WTC11 (cell line): ENCODE data around the gene PHLPP2. TPM values are rescaled to one million over a fixed set of nuclear protein-coding genes. Genes with fewer than 3 reads are reported as not detected.
A peak's percentile ranks its signal among the peaks of the same experiment; 100 is the strongest.
"Not testable (repeated sequence)": the region's sequence is repeated elsewhere in the genome, so short reads cannot be mapped to it uniquely, and the experiment has no call there.

Experiments used
- ATAC-seq: fragments of 200-7000 bp; cut with Tn5 transposase; 2 replicates; pipeline ENCODE4 v1.10.0; 2021; ENCODE audit warnings: mild to moderate bottlenecking, moderate library complexity
- CTCF ChIA-PET: fragments of 300-600 bp; sonication (Branson Sonifier 250); formaldehyde crosslinking; loops from one replicate; lab custom pipeline; 2021; ENCODE audit warnings: antibody characterized with exemption; lab: Charles Lee
- POLR2A ChIA-PET: fragments of 350-600 bp; sonication (Branson Sonifier 250); formaldehyde crosslinking; loops from one replicate; lab custom pipeline; 2021; ENCODE audit warnings: antibody characterized with exemption; lab: Charles Lee
- DNase-seq: peaks from one replicate; pipeline ENCODE4 v3.0.0; 2021; ENCODE audit warnings: low spot score
- H3K27ac Mint-ChIP-seq: 2 replicates; pipeline ENCODE4 v1.8.0; 2021; ENCODE audit warnings: mixed read lengths
- H3K27me3 Mint-ChIP-seq: 2 replicates; pipeline ENCODE4 v1.8.0; 2021; ENCODE audit warnings: low read depth, mild to moderate bottlenecking, moderate library complexity, mixed read lengths
- H3K36me3 Mint-ChIP-seq: 2 replicates; pipeline ENCODE4 v1.8.0; 2021; ENCODE audit warnings: mixed read lengths
- H3K4me1 Mint-ChIP-seq: 2 replicates; pipeline ENCODE4 v1.8.0; 2022; ENCODE audit warnings: mixed read lengths
- H3K4me3 Mint-ChIP-seq: 2 replicates; pipeline ENCODE4 v1.8.0; 2021; ENCODE audit warnings: mild to moderate bottlenecking, moderate library complexity, mixed read lengths
- H3K9me3 Mint-ChIP-seq: 2 replicates; pipeline ENCODE4 v1.8.0; 2021; ENCODE audit warnings: mixed read lengths
- ATF1 ChIP-seq: sonication (generic); formaldehyde crosslinking; IDR thresholded peaks from 2 replicates; pipeline ENCODE4 v1.8.1; 2023; ENCODE audit warnings: mild to moderate bottlenecking, moderate library complexity, missing genetic modification reagents
- CBFB ChIP-seq: sonication (generic); formaldehyde crosslinking; IDR thresholded peaks from 2 replicates; pipeline ENCODE4 v1.8.1; 2022; ENCODE audit warnings: mild to moderate bottlenecking, low read depth, missing genetic modification reagents
- EMX1 ChIP-seq: fragments of 250-450 bp; sonication (Bioruptor Pico); IDR thresholded peaks from 2 replicates; pipeline ENCODE4 v1.8.0; 2021; ENCODE audit warnings: mild to moderate bottlenecking
- FOXK1 ChIP-seq: sonication (generic); formaldehyde crosslinking; IDR thresholded peaks from 2 replicates; pipeline ENCODE4 v1.8.0; 2022; ENCODE audit warnings: mild to moderate bottlenecking, moderate library complexity, missing genetic modification reagents
- GABPB1 ChIP-seq: sonication (generic); formaldehyde crosslinking; IDR thresholded peaks from 2 replicates; pipeline ENCODE4 v1.8.1; 2023; ENCODE audit warnings: mild to moderate bottlenecking, missing genetic modification reagents
- IRF2 ChIP-seq: sonication (generic); formaldehyde crosslinking; IDR thresholded peaks from 2 replicates; pipeline ENCODE4 v1.8.0; 2022; ENCODE audit warnings: low read depth, missing genetic modification reagents, borderline replicate concordance
- KAT7 ChIP-seq: sonication (generic); formaldehyde crosslinking; IDR thresholded peaks from 2 replicates; pipeline ENCODE4 v1.8.1; 2023; ENCODE audit warnings: missing genetic modification reagents, mild to moderate bottlenecking, borderline replicate concordance
- MXD4 ChIP-seq: fragments of 250-450 bp; sonication (Bioruptor Pico); IDR thresholded peaks from 2 replicates; pipeline ENCODE4 v1.8.0; 2021; ENCODE audit warnings: mild to moderate bottlenecking, moderate library complexity, borderline replicate concordance
- OVOL2 ChIP-seq: fragments of 250-450 bp; sonication (Bioruptor Pico); IDR thresholded peaks from 2 replicates; pipeline ENCODE4 v1.9.0; 2021; ENCODE audit warnings: mild to moderate bottlenecking, borderline replicate concordance
- SMAD3 ChIP-seq: sonication (generic); formaldehyde crosslinking; IDR thresholded peaks from 2 replicates; pipeline ENCODE4 v1.8.0; 2022; ENCODE audit warnings: missing genetic modification reagents, mild to moderate bottlenecking, borderline replicate concordance
- TEAD4 ChIP-seq: sonication (generic); formaldehyde crosslinking; IDR thresholded peaks from 2 replicates; pipeline ENCODE4 v1.8.0; 2022; ENCODE audit warnings: mild to moderate bottlenecking, missing genetic modification reagents
- ZBTB21 ChIP-seq: sonication (generic); formaldehyde crosslinking; IDR thresholded peaks from 2 replicates; pipeline ENCODE4 v1.8.1; 2023; ENCODE audit warnings: mild to moderate bottlenecking, missing genetic modification reagents, borderline replicate concordance
- ZNF396 ChIP-seq: fragments of 250-450 bp; sonication (Bioruptor Pico); IDR thresholded peaks from 2 replicates; pipeline ENCODE4 v1.8.0; 2021; ENCODE audit warnings: mild to moderate bottlenecking, moderate library complexity, borderline replicate concordance
- total RNA-seq: library from RNA; stranded (reverse); gene quantifications from 3 replicates; pipeline ENCODE4 v1.2.3, GENCODE V29; 2021
- TF ChIP-seq, protein P1 (sequence below): sonication (generic); formaldehyde crosslinking; IDR thresholded peaks from 2 replicates; pipeline ENCODE4 v1.8.0; 2023; ENCODE audit warnings: mild to moderate bottlenecking, missing genetic modification reagents
- TF ChIP-seq, protein P2 (sequence below): fragments of 250-450 bp; sonication (Bioruptor Pico); IDR thresholded peaks from 2 replicates; pipeline ENCODE4 v1.8.0; 2021; ENCODE audit warnings: mild to moderate bottlenecking
- TF ChIP-seq, protein P3 (sequence below): sonication (generic); formaldehyde crosslinking; IDR thresholded peaks from 2 replicates; pipeline ENCODE4 v1.8.0; 2022; ENCODE audit warnings: mild to moderate bottlenecking, missing genetic modification reagents
- TF ChIP-seq, protein P4 (sequence below): sonication (generic); formaldehyde crosslinking; IDR thresholded peaks from 2 replicates; pipeline ENCODE4 v1.8.1; 2022; ENCODE audit warnings: low read depth, mild to moderate bottlenecking, moderate library complexity, missing genetic modification reagents, borderline replicate concordance
- TF ChIP-seq, protein P5 (sequence below): sonication (generic); formaldehyde crosslinking; IDR thresholded peaks from 2 replicates; pipeline ENCODE4 v1.8.0; 2022; ENCODE audit warnings: missing genetic modification reagents
- TF ChIP-seq, protein P6 (sequence below): sonication (generic); formaldehyde crosslinking; IDR thresholded peaks from 2 replicates; pipeline ENCODE4 v1.8.0; 2022; ENCODE audit warnings: mild to moderate bottlenecking, missing genetic modification reagents
- TF ChIP-seq, protein P7 (sequence below): sonication (generic); formaldehyde crosslinking; IDR thresholded peaks from 2 replicates; pipeline ENCODE4 v1.8.1; 2022; ENCODE audit warnings: missing genetic modification reagents, borderline replicate concordance
- TF ChIP-seq, protein P8 (sequence below): sonication (generic); formaldehyde crosslinking; IDR thresholded peaks from 2 replicates; pipeline ENCODE4 v1.8.1; 2023; ENCODE audit warnings: mild to moderate bottlenecking, missing genetic modification reagents

Gene PHLPP2
- total RNA-seq, 1 experiment from 2014 or later: 29.3 TPM

DNA sequence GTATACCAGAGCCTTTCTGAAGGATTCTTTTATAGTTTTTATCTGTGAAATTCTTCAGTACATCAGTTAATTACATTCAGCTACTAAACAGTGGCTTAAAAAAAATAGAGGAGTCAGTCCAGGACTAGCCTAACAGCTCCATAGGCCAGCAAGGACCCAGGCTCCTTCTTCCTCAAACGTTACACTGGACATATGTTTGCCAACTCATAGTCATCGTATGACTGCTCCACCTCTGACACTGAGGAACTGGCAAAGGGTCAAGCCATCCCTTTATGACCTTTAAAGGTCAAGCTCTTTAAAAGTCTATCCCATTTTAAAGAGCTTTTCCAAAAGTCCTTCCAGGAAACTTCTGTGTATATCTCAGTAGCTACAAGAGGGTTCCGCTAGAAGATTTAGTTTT, 36.6 kb downstream of the PHLPP2 start (continued):
- TF ChIP-seq EMX1 (CRISPR knock-in tag): no peak
- TF ChIP-seq, protein P1, sequence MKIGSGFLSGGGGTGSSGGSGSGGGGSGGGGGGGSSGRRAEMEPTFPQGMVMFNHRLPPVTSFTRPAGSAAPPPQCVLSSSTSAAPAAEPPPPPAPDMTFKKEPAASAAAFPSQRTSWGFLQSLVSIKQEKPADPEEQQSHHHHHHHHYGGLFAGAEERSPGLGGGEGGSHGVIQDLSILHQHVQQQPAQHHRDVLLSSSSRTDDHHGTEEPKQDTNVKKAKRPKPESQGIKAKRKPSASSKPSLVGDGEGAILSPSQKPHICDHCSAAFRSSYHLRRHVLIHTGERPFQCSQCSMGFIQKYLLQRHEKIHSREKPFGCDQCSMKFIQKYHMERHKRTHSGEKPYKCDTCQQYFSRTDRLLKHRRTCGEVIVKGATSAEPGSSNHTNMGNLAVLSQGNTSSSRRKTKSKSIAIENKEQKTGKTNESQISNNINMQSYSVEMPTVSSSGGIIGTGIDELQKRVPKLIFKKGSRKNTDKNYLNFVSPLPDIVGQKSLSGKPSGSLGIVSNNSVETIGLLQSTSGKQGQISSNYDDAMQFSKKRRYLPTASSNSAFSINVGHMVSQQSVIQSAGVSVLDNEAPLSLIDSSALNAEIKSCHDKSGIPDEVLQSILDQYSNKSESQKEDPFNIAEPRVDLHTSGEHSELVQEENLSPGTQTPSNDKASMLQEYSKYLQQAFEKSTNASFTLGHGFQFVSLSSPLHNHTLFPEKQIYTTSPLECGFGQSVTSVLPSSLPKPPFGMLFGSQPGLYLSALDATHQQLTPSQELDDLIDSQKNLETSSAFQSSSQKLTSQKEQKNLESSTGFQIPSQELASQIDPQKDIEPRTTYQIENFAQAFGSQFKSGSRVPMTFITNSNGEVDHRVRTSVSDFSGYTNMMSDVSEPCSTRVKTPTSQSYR (CRISPR knock-in tag): no peak
- no peak for TF ChIP-seq GABPB1
- TF ChIP-seq FOXK1 (CRISPR knock-in tag): no peak
- no peak for TF ChIP-seq OVOL2
- TF ChIP-seq, protein P2, sequence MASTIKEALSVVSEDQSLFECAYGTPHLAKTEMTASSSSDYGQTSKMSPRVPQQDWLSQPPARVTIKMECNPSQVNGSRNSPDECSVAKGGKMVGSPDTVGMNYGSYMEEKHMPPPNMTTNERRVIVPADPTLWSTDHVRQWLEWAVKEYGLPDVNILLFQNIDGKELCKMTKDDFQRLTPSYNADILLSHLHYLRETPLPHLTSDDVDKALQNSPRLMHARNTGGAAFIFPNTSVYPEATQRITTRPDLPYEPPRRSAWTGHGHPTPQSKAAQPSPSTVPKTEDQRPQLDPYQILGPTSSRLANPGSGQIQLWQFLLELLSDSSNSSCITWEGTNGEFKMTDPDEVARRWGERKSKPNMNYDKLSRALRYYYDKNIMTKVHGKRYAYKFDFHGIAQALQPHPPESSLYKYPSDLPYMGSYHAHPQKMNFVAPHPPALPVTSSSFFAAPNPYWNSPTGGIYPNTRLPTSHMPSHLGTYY (CRISPR knock-in tag): no peak

DNA sequence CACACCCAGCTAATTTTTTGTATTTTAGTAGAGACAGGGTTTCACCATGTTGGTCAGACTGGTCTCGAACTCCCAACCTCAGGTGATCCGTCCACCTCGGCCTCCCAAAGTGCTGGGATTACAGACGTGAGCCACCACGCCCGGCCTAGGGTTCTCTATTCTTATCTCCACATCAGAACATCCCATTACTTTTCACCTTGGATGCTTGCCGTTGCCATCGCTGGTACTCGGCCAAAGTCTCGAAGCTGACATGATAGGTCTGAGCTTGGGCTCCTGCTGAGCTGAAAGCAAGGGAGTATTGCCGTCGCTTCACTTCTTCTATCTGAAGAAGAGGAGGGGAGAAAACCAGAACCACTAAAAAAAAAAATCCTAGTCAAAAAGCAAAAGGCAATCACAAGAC, 40.2 kb downstream of the PHLPP2 start:
- H3K9me3 Mint-ChIP-seq, H3K27me3 Mint-ChIP-seq, H3K4me1 Mint-ChIP-seq, ATAC-seq, H3K4me3 Mint-ChIP-seq, DNase-seq: not testable (repeated sequence)
- Mint-ChIP-seq H3K27ac (0 out of 2 replicates have a peak overlapping the region, but pooled peaks have one; percentile 41), H3K36me3 (peaks cover 59% of the 10 kb centered on the region)
- POLR2A ChIA-PET: interaction anchor here (0.6 kb wide), 1 partner anchor 52 kb away, joined by 3 read pairs; no protein-coding TSS in a partner anchor
- CTCF ChIA-PET: interaction anchor here (0.7 to 1.2 kb wide), 2 partner anchors 277 to 1269 kb away, joined by 3 to 4 read pairs; no protein-coding TSS in a partner anchor

DNA sequence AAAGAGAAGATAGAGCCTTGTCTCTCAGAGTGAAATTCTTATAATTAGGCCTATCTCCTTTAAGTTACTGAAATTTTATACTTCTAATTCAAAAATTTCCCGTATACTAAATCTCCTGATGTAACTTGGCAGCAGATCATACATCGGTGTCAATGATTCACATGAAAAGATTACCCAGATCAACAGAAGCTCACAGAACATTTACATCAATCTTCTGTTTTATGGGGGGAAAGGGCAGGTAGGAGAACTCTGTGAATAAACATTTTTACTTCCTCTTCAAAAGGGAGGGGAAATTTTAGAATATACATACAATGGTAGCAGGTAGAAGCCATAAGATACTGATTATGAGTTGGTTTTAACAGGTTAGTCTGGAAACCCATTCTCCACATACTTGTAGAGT, 43.1 kb downstream of the PHLPP2 start:
- POLR2A ChIA-PET: no interaction called here
- Mint-ChIP-seq H3K36me3 (peaks cover 68% of the 10 kb centered on the region), H3K27ac (0 out of 2 replicates have a peak overlapping the region, but pooled peaks have one; percentile 56), H3K4me1 (no peaks in the 10 kb centered on the region), H3K9me3 (no peaks in the 10 kb centered on the region), H3K4me3 (no peak overlapping the region), H3K27me3 (no peaks in the 10 kb centered on the region)
- ATAC-seq: no peak
- DNase-seq: no peak
- CTCF ChIA-PET: no interaction called here
- TF ChIP-seq ATF1 (CRISPR knock-in tag): no peak
- TF ChIP-seq, protein P3, sequence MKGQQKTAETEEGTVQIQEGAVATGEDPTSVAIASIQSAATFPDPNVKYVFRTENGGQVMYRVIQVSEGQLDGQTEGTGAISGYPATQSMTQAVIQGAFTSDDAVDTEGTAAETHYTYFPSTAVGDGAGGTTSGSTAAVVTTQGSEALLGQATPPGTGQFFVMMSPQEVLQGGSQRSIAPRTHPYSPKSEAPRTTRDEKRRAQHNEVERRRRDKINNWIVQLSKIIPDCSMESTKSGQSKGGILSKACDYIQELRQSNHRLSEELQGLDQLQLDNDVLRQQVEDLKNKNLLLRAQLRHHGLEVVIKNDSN: no peak
- TF ChIP-seq, protein P4, sequence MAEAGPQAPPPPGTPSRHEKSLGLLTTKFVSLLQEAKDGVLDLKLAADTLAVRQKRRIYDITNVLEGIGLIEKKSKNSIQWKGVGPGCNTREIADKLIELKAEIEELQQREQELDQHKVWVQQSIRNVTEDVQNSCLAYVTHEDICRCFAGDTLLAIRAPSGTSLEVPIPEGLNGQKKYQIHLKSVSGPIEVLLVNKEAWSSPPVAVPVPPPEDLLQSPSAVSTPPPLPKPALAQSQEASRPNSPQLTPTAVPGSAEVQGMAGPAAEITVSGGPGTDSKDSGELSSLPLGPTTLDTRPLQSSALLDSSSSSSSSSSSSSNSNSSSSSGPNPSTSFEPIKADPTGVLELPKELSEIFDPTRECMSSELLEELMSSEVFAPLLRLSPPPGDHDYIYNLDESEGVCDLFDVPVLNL (CRISPR knock-in tag): no peak
- TF ChIP-seq, protein P5, sequence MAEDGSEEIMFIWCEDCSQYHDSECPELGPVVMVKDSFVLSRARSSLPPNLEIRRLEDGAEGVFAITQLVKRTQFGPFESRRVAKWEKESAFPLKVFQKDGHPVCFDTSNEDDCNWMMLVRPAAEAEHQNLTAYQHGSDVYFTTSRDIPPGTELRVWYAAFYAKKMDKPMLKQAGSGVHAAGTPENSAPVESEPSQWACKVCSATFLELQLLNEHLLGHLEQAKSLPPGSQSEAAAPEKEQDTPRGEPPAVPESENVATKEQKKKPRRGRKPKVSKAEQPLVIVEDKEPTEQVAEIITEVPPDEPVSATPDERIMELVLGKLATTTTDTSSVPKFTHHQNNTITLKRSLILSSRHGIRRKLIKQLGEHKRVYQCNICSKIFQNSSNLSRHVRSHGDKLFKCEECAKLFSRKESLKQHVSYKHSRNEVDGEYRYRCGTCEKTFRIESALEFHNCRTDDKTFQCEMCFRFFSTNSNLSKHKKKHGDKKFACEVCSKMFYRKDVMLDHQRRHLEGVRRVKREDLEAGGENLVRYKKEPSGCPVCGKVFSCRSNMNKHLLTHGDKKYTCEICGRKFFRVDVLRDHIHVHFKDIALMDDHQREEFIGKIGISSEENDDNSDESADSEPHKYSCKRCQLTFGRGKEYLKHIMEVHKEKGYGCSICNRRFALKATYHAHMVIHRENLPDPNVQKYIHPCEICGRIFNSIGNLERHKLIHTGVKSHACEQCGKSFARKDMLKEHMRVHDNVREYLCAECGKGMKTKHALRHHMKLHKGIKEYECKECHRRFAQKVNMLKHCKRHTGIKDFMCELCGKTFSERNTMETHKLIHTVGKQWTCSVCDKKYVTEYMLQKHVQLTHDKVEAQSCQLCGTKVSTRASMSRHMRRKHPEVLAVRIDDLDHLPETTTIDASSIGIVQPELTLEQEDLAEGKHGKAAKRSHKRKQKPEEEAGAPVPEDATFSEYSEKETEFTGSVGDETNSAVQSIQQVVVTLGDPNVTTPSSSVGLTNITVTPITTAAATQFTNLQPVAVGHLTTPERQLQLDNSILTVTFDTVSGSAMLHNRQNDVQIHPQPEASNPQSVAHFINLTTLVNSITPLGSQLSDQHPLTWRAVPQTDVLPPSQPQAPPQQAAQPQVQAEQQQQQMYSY: no peak
- TF ChIP-seq, protein P6, sequence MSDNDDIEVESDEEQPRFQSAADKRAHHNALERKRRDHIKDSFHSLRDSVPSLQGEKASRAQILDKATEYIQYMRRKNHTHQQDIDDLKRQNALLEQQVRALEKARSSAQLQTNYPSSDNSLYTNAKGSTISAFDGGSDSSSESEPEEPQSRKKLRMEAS (CRISPR knock-in tag): no peak
- TF ChIP-seq SMAD3 (CRISPR knock-in tag): no peak
- TF ChIP-seq MXD4 (CRISPR knock-in tag): no peak
- TF ChIP-seq KAT7: no peak
- no peak for TF ChIP-seq IRF2 (CRISPR knock-in tag)
- TF ChIP-seq TEAD4 (CRISPR knock-in tag): no peak
- no peak for TF ChIP-seq CBFB (CRISPR knock-in tag)
- no peak for TF ChIP-seq ZBTB21
- TF ChIP-seq, protein P7, sequence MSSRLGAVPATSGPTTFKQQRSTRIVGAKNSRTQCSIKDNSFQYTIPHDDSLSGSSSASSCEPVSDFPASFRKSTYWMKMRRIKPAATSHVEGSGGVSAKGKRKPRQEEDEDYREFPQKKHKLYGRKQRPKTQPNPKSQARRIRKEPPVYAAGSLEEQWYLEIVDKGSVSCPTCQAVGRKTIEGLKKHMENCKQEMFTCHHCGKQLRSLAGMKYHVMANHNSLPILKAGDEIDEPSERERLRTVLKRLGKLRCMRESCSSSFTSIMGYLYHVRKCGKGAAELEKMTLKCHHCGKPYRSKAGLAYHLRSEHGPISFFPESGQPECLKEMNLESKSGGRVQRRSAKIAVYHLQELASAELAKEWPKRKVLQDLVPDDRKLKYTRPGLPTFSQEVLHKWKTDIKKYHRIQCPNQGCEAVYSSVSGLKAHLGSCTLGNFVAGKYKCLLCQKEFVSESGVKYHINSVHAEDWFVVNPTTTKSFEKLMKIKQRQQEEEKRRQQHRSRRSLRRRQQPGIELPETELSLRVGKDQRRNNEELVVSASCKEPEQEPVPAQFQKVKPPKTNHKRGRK (CRISPR knock-in tag): no peak
- TF ChIP-seq ZNF396 (CRISPR knock-in tag): no peak
- TF ChIP-seq, protein P8, sequence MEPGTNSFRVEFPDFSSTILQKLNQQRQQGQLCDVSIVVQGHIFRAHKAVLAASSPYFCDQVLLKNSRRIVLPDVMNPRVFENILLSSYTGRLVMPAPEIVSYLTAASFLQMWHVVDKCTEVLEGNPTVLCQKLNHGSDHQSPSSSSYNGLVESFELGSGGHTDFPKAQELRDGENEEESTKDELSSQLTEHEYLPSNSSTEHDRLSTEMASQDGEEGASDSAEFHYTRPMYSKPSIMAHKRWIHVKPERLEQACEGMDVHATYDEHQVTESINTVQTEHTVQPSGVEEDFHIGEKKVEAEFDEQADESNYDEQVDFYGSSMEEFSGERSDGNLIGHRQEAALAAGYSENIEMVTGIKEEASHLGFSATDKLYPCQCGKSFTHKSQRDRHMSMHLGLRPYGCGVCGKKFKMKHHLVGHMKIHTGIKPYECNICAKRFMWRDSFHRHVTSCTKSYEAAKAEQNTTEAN (CRISPR knock-in tag): no peak
